ENCODE data around the gene ADAM12. TPM values are rescaled to one million over a fixed set of nuclear protein-coding genes. Genes with fewer than 3 reads are reported as not detected.

Gene ADAM12
- total and polyA plus RNA-seq, 7 donors = under 0.01 to 0.82 (median 0.46) TPM; not detected in 1

DNA sequence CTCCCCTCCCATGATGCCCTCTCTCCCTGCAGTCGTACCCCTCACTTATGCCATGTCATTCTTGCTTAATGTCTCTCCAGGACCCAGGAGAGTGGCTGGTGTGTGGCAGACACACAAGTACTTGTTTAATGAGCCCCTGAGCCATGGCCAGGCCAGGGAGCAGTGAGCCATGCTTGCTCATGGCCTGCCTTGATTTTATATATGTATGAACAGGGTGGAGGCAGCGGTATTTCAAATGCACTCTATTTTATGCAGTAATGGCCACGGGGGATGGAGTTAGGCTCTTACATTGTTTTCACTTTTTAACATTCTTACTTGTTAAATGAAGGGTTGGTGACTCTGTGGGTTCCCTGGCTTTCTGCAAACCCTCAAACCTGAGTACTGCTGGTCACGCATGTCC, 347.2 kb downstream of the ADAM12 start:
- no peak for TF ChIP-seq POLR2AphosphoS5 (IDR thresholded peaks at IDR 0.05)
- TF ChIP-seq, protein P1, sequence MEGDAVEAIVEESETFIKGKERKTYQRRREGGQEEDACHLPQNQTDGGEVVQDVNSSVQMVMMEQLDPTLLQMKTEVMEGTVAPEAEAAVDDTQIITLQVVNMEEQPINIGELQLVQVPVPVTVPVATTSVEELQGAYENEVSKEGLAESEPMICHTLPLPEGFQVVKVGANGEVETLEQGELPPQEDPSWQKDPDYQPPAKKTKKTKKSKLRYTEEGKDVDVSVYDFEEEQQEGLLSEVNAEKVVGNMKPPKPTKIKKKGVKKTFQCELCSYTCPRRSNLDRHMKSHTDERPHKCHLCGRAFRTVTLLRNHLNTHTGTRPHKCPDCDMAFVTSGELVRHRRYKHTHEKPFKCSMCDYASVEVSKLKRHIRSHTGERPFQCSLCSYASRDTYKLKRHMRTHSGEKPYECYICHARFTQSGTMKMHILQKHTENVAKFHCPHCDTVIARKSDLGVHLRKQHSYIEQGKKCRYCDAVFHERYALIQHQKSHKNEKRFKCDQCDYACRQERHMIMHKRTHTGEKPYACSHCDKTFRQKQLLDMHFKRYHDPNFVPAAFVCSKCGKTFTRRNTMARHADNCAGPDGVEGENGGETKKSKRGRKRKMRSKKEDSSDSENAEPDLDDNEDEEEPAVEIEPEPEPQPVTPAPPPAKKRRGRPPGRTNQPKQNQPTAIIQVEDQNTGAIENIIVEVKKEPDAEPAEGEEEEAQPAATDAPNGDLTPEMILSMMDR (IDR thresholded peaks at IDR 0.05) = no peak
- TF ChIP-seq EP300 (IDR thresholded peaks at IDR 0.05) = no peak
- no peak for TF ChIP-seq POLR2A (IDR thresholded peaks at IDR 0.05)
- Histone ChIP-seq H3K4me1 (peaks cover 0 to 10% (median 2%) of the 10 kb centered on the region in 4 donors), H3K4me3 (no peak overlapping the region), H3K9me3 (no peaks in the 10 kb centered on the region), H3K36me3 (no peaks in the 10 kb centered on the region), H3K27ac (no peak overlapping the region), H3K27me3 (no peaks in the 10 kb centered on the region)
- DNase-seq = no peak
- intact Hi-C loops (cut with DNase I) = no loop called here
- 91 to 92% methylated on average over 4 of the region's 4 CpGs for WGBS, 2 donors

GRCh38 chr10:126037946-126038345, 350.3 kb downstream of the ADAM12 start:
- Histone ChIP-seq H3K9me3 (peaks cover 0 to 3% (median 0%) of the 10 kb centered on the region in 4 donors), H3K4me3 (no peak overlapping the region), H3K36me3 (no peaks in the 10 kb centered on the region), H3K4me1 (peaks cover 0 to 10% (median 2%) of the 10 kb centered on the region in 4 donors), H3K27ac (no peak overlapping the region), H3K27me3 (no peaks in the 10 kb centered on the region)
- DNase-seq = no peak
- 82 to 86% methylated on average over 10 of the region's 10 CpGs for WGBS, 2 donors
- intact Hi-C loops (cut with DNase I) = no loop called here
- TF ChIP-seq POLR2A (IDR thresholded peaks at IDR 0.05) = no peak
- TF ChIP-seq, protein P1 (IDR thresholded peaks at IDR 0.05) = no peak
- no peak for TF ChIP-seq EP300 (IDR thresholded peaks at IDR 0.05)
- no peak for TF ChIP-seq POLR2AphosphoS5 (IDR thresholded peaks at IDR 0.05)

GRCh38 chr10:126036515-126036914, 351.8 kb downstream of the ADAM12 start:
- no peak for DNase-seq
- H3K4me3 ChIP-seq = no peak overlapping the region
- no peak overlapping the region for H3K27ac ChIP-seq
- TF ChIP-seq POLR2A (IDR thresholded peaks at IDR 0.05) (no peak), EP300 (IDR thresholded peaks at IDR 0.05) (no peak), POLR2AphosphoS5 (IDR thresholded peaks at IDR 0.05) (no peak)
- TF ChIP-seq, protein P1 (IDR thresholded peaks at IDR 0.05) = no peak
- 47 to 82% methylated on average over 5 of the region's 5 CpGs for WGBS, 2 donors
- no peaks in the 10 kb centered on the region for H3K27me3 ChIP-seq
- peaks cover 0 to 4% (median 0%) of the 10 kb centered on the region in 4 donors for H3K9me3 ChIP-seq
- intact Hi-C loops (cut with DNase I) = no loop called here
- H3K36me3 ChIP-seq = no peaks in the 10 kb centered on the region
- peaks cover 0 to 2% (median 0%) of the 10 kb centered on the region in 4 donors for H3K4me1 ChIP-seq

DNA sequence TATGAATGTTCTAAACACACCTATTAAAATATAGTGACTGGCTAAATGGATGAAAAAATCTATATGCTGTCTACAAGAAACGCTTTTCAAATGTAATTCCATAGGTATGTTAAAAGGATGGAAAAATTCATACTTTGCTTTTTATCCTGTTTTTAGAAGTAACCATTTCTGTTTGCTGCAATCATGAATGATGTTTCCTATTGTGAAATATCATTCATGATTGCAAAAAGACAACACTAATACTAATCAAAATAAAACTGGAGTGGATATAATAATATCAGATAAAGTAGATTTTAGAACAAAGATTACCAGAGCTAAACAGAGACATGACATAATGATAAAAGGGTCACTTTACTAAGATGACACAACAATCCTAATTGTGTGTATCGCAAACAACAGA, 353.7 kb downstream of the ADAM12 start:
- DNase-seq = no peak
- no peak for TF ChIP-seq POLR2AphosphoS5 (IDR thresholded peaks at IDR 0.05)
- TF ChIP-seq, protein P1 (IDR thresholded peaks at IDR 0.05) = no peak
- no peak for TF ChIP-seq POLR2A (IDR thresholded peaks at IDR 0.05)
- TF ChIP-seq EP300 (IDR thresholded peaks at IDR 0.05) = no peak
- WGBS, 2 donors = 93 to 94% methylated on average over 2 of the region's 2 CpGs
- peaks cover 0 to 4% (median 0%) of the 10 kb centered on the region in 4 donors for H3K9me3 ChIP-seq
- H3K27ac ChIP-seq = no peak overlapping the region
- H3K27me3 ChIP-seq = no peaks in the 10 kb centered on the region
- intact Hi-C loops (cut with DNase I) = no loop called here
- H3K4me1 ChIP-seq = no peaks in the 10 kb centered on the region
- H3K36me3 ChIP-seq = no peaks in the 10 kb centered on the region
- H3K4me3 ChIP-seq = no peak overlapping the region

- no peak overlapping the region for H3K4me3 ChIP-seq
- intact Hi-C loops (cut with DNase I) = no loop called here
- no peak overlapping the region for H3K27ac ChIP-seq
- WGBS, 2 donors = 88 to 89% methylated on average over 3 of the region's 3 CpGs
- H3K9me3 ChIP-seq = peaks cover 0 to 10% (median 4%) of the 10 kb centered on the region in 4 donors
- DNase-seq = no peak
- H3K27me3 ChIP-seq = no peaks in the 10 kb centered on the region
- no peaks in the 10 kb centered on the region for H3K36me3 ChIP-seq
- no peaks in the 10 kb centered on the region for H3K4me1 ChIP-seq
- TF ChIP-seq, protein P1 (IDR thresholded peaks at IDR 0.05) = no peak
Observed at GRCh38 chr10:126029999-126030398, 358.3 kb downstream of the ADAM12 start.

Measured in sigmoid colon (tissue), 7 donors.